NCI-H2107 treated with DMSO at 0.1 percent for 48 hours (cell line): ENCODE data around the gene TMEM132C.
"Not testable (repeated sequence)": the region's sequence is repeated elsewhere in the genome, so short reads cannot be mapped to it uniquely, and the experiment has no call there.

Experiments used
- DNase-seq: peaks from one replicate; lab custom pipeline; 2025; ENCODE audit not compliant: unreplicated experiment; lab: John Stamatoyannopoulos, UW

TMEM132C gene

GRCh38 chr12:128551266-128551665 is 284.3 kb downstream of the TMEM132C start:
- DNase-seq = peak; percentile 96

- DNase-seq = no peak
These were observed 287.8 kb downstream of the TMEM132C start for GRCh38 chr12:128554546-128555304.

- no peak for DNase-seq
These were observed 290.3 kb downstream of the TMEM132C start for GRCh38 chr12:128557231-128557630.

GRCh38 chr12:128564956-128565355 is 298.0 kb downstream of the TMEM132C start:
- no peak for DNase-seq

GRCh38 chr12:128567730-128568129 is 300.8 kb downstream of the TMEM132C start:
- no peak for DNase-seq

- no peak for DNase-seq
These were observed 303.5 kb downstream of the TMEM132C start for GRCh38 chr12:128570191-128571065.

- DNase-seq = no peak
These were observed 305.2 kb downstream of the TMEM132C start for GRCh38 chr12:128571906-128572810.

- DNase-seq = no peak
These were observed 306.9 kb downstream of the TMEM132C start for GRCh38 chr12:128573907-128574306.

GRCh38 chr12:128578045-128578444 is 311.1 kb downstream of the TMEM132C start:
- DNase-seq = no peak

- no peak for DNase-seq
These were observed 314.4 kb downstream of the TMEM132C start for GRCh38 chr12:128581321-128581761.

GRCh38 chr12:128583453-128583852 is 316.5 kb downstream of the TMEM132C start:
- no peak for DNase-seq

- DNase-seq = no peak
These were observed 319.6 kb downstream of the TMEM132C start for GRCh38 chr12:128586451-128587029.

GRCh38 chr12:128587918-128588317 is 320.9 kb downstream of the TMEM132C start:
- no peak for DNase-seq

GRCh38 chr12:128592220-128592744 is 325.3 kb downstream of the TMEM132C start:
- DNase-seq = no peak

- DNase-seq = no peak
These were observed 327.6 kb downstream of the TMEM132C start for GRCh38 chr12:128594521-128594920.

GRCh38 chr12:128595609-128596008 is 328.6 kb downstream of the TMEM132C start:
- no peak for DNase-seq

- DNase-seq = no peak
These were observed 333.9 kb downstream of the TMEM132C start for GRCh38 chr12:128600886-128601285.

- no peak for DNase-seq
These were observed 336.7 kb downstream of the TMEM132C start for GRCh38 chr12:128603573-128604115.

- not testable (repeated sequence) for DNase-seq
These were observed 337.2 kb downstream of the TMEM132C start for GRCh38 chr12:128604219-128604618.

GRCh38 chr12:128606051-128606450 is 339.1 kb downstream of the TMEM132C start:
- no peak for DNase-seq
